ENCODE results near the gene SH3RF3. TPM values are rescaled to one million over a fixed set of nuclear protein-coding genes. Genes with fewer than 3 reads are reported as not detected.

Gene SH3RF3
- total RNA-seq, 1 donor from 2014 or later, result 7.4 TPM

- no peaks in the 10 kb centered on the region for H3K36me3 ChIP-seq
- intact Hi-C loops (cut with DNase I), result no loop called here
- TF ChIP-seq CTCF (IDR thresholded peaks at IDR 0.05), result no peak
- DNase-seq, result no peak
- H3K27me3 ChIP-seq, result no peaks in the 10 kb centered on the region
- ATAC-seq, result no peak
- no peak overlapping the region for H3K27ac ChIP-seq
- peaks cover 11% of the 10 kb centered on the region for H3K4me1 ChIP-seq
- no peak overlapping the region for H3K4me3 ChIP-seq
- no peaks in the 10 kb centered on the region for H3K9me3 ChIP-seq
Measured at GRCh38 chr2:109229094-109229675, 100.2 kb downstream of the SH3RF3 start.

GRCh38 chr2:109230941-109231420 is 102.0 kb downstream of the SH3RF3 start:
- Histone ChIP-seq H3K27ac (peak overlapping the region; percentile 42), H3K4me1 (peaks cover 8% of the 10 kb centered on the region)

GRCh38 chr2:109231428-109231827 is 102.4 kb downstream of the SH3RF3 start:
- Histone ChIP-seq H3K4me1 (peaks cover 6% of the 10 kb centered on the region), H3K27ac (peak overlapping the region; percentile 42), H3K36me3 (no peaks in the 10 kb centered on the region), H3K9me3 (no peaks in the 10 kb centered on the region), H3K27me3 (no peaks in the 10 kb centered on the region), H3K4me3 (no peak overlapping the region)
- intact Hi-C loops (cut with DNase I), result no loop called here
- ATAC-seq (no peak), DNase-seq (no peak)
- TF ChIP-seq CTCF (IDR thresholded peaks at IDR 0.05), result no peak

More at GRCh38 chr2:109230941-109231420, 102.0 kb downstream of the SH3RF3 start:
- Histone ChIP-seq H3K4me3 (no peak overlapping the region), H3K36me3 (no peaks in the 10 kb centered on the region), H3K27me3 (no peaks in the 10 kb centered on the region), H3K9me3 (no peaks in the 10 kb centered on the region)
- intact Hi-C loops (cut with DNase I), result no loop called here
- TF ChIP-seq CTCF (IDR thresholded peaks at IDR 0.05), result no peak
- ATAC-seq, result peak; percentile 61
- DNase-seq, result peak; percentile 65

GRCh38 chr2:109231996-109232705 is 103.1 kb downstream of the SH3RF3 start:
- intact Hi-C loops (cut with DNase I), result no loop called here
- H3K36me3 ChIP-seq, result no peaks in the 10 kb centered on the region
- no peak overlapping the region for H3K4me3 ChIP-seq
- TF ChIP-seq CTCF (IDR thresholded peaks at IDR 0.05), result no peak
- ATAC-seq (peak; percentile 40), DNase-seq (no peak)
- peaks cover 6% of the 10 kb centered on the region for H3K4me1 ChIP-seq
- no peaks in the 10 kb centered on the region for H3K27me3 ChIP-seq
- no peaks in the 10 kb centered on the region for H3K9me3 ChIP-seq
- no peak overlapping the region for H3K27ac ChIP-seq

GRCh38 chr2:109232909-109233308 is 103.9 kb downstream of the SH3RF3 start:
- H3K27me3 ChIP-seq, result no peaks in the 10 kb centered on the region
- DNase-seq (no peak), ATAC-seq (no peak)
- H3K9me3 ChIP-seq, result no peaks in the 10 kb centered on the region
- intact Hi-C loops (cut with DNase I), result no loop called here
- no peak for TF ChIP-seq CTCF (IDR thresholded peaks at IDR 0.05)
- H3K4me1 ChIP-seq, result peaks cover 6% of the 10 kb centered on the region
- H3K4me3 ChIP-seq, result no peak overlapping the region
- no peaks in the 10 kb centered on the region for H3K36me3 ChIP-seq
- no peak overlapping the region for H3K27ac ChIP-seq
